Large intestine (tissue), 3 donors: Measurements from ENCODE around the gene DRG1. TPM values are rescaled to one million over a fixed set of nuclear protein-coding genes. Genes with fewer than 3 reads are reported as not detected.

Experiments
- DNase-seq, 2 donors: peaks; one replicate each; pipeline versions ENCODE4 v3.0.0 to v3.0.0-alpha.2; 2013
- H3K27ac ChIP-seq: one replicate; pipeline ENCODE4 v1.5.1; 2013; ENCODE audit warnings: low read length
- H3K27me3 ChIP-seq: 2 replicates; pipeline ENCODE4 v1.6.1; 2013; ENCODE audit warnings: low read length; ENCODE audit not compliant: control insufficient read depth, insufficient read depth
- H3K36me3 ChIP-seq: 2 replicates; pipeline ENCODE4 v1.6.1; 2013; ENCODE audit warnings: low read length; ENCODE audit not compliant: control insufficient read depth, insufficient read depth
- H3K4me1 ChIP-seq: one replicate; pipeline ENCODE4 v1.6.1; 2013; ENCODE audit warnings: low read length; ENCODE audit not compliant: control insufficient read depth, insufficient read depth
- H3K4me3 ChIP-seq: one replicate; pipeline ENCODE4 v1.5.1; 2013; ENCODE audit warnings: low read length
- H3K9me3 ChIP-seq: one replicate; pipeline ENCODE4 v1.6.1; 2013; ENCODE audit warnings: mild to moderate bottlenecking, low read depth, low read length, moderate library complexity; ENCODE audit not compliant: control insufficient read depth
- WGBS: methylation state at CpG from one replicate; pipeline ENCODE4 v1.1.5; 2013; ENCODE audit warnings: low lambda C conversion rate; ENCODE audit not compliant: insufficient coverage; 5-methylcytosine and 5-hydroxymethylcytosine counted together
- polyA plus RNA-seq: library from polyadenylated mRNA; unstranded; fragments of 120-200 nt; gene quantifications from one replicate; pipeline ENCODE4 v1.2.1, GENCODE V29; 2013

DRG1 gene
- polyA plus RNA-seq, 1 donor: 55.7 TPM

GRCh38 chr22:31440681-31441080, 41.3 kb downstream of the DRG1 start:
- Histone ChIP-seq H3K4me1 (no peaks in the 10 kb centered on the region), H3K9me3 (no peaks in the 10 kb centered on the region), H3K27me3 (no peaks in the 10 kb centered on the region), H3K27ac (no peak overlapping the region), H3K4me3 (no peak overlapping the region), H3K36me3 (peaks cover 89% of the 10 kb centered on the region)
- no CpG with 5 or more reads among the region's 7 CpGs for WGBS
- DNase-seq: no peak

- H3K27me3 ChIP-seq: no peaks in the 10 kb centered on the region
- no peak overlapping the region for H3K4me3 ChIP-seq
- no peak overlapping the region for H3K27ac ChIP-seq
- WGBS: no CpG with 5 or more reads among the region's 5 CpGs
- peaks cover 84% of the 10 kb centered on the region for H3K36me3 ChIP-seq
- H3K9me3 ChIP-seq: no peaks in the 10 kb centered on the region
- no peaks in the 10 kb centered on the region for H3K4me1 ChIP-seq
- DNase-seq: no peak
Observed at GRCh38 chr22:31441652-31442051, 42.2 kb downstream of the DRG1 start.

- Histone ChIP-seq H3K4me1 (no peaks in the 10 kb centered on the region), H3K4me3 (no peak overlapping the region), H3K27me3 (no peaks in the 10 kb centered on the region), H3K27ac (no peak overlapping the region), H3K9me3 (no peaks in the 10 kb centered on the region), H3K36me3 (peaks cover 79% of the 10 kb centered on the region)
- 100% methylated on average over 3 of the region's 5 CpGs for WGBS
- DNase-seq: no peak
Observed at GRCh38 chr22:31442768-31443489, 43.5 kb downstream of the DRG1 start.

- no peak for DNase-seq
Observed at GRCh38 chr22:31443516-31443915, 44.1 kb downstream of the DRG1 start.

GRCh38 chr22:31445642-31446041, 46.2 kb downstream of the DRG1 start:
- Histone ChIP-seq H3K4me3 (no peak overlapping the region), H3K36me3 (peaks cover 67% of the 10 kb centered on the region), H3K4me1 (no peaks in the 10 kb centered on the region), H3K9me3 (no peaks in the 10 kb centered on the region), H3K27ac (no peak overlapping the region), H3K27me3 (no peaks in the 10 kb centered on the region)
- no CpG with 5 or more reads among the region's 3 CpGs for WGBS
- no peak for DNase-seq

More at GRCh38 chr22:31443516-31443915, 44.1 kb downstream of the DRG1 start:
- H3K4me1 ChIP-seq: no peaks in the 10 kb centered on the region
- no peak overlapping the region for H3K4me3 ChIP-seq
- no peaks in the 10 kb centered on the region for H3K27me3 ChIP-seq
- peaks cover 81% of the 10 kb centered on the region for H3K36me3 ChIP-seq
- no peak overlapping the region for H3K27ac ChIP-seq
- WGBS: no CpG with 5 or more reads among the region's 7 CpGs
- H3K9me3 ChIP-seq: no peaks in the 10 kb centered on the region

GRCh38 chr22:31446208-31446607, 46.8 kb downstream of the DRG1 start:
- DNase-seq: no peak
- no peaks in the 10 kb centered on the region for H3K4me1 ChIP-seq
- peaks cover 64% of the 10 kb centered on the region for H3K36me3 ChIP-seq
- H3K27ac ChIP-seq: no peak overlapping the region
- WGBS: 40% methylated on average over 1 of the region's 3 CpGs
- no peak overlapping the region for H3K4me3 ChIP-seq
- no peaks in the 10 kb centered on the region for H3K27me3 ChIP-seq
- H3K9me3 ChIP-seq: no peaks in the 10 kb centered on the region

GRCh38 chr22:31446767-31447166, 47.4 kb downstream of the DRG1 start:
- Histone ChIP-seq H3K27me3 (no peaks in the 10 kb centered on the region), H3K27ac (no peak overlapping the region), H3K4me1 (no peaks in the 10 kb centered on the region), H3K9me3 (no peaks in the 10 kb centered on the region), H3K4me3 (no peak overlapping the region), H3K36me3 (peaks cover 63% of the 10 kb centered on the region)
- no peak for DNase-seq
- WGBS: 100% methylated on average over 2 of the region's 2 CpGs

GRCh38 chr22:31447337-31447736, 47.9 kb downstream of the DRG1 start:
- Histone ChIP-seq H3K36me3 (peaks cover 59% of the 10 kb centered on the region), H3K27me3 (no peaks in the 10 kb centered on the region), H3K9me3 (no peaks in the 10 kb centered on the region), H3K27ac (no peak overlapping the region), H3K4me1 (no peaks in the 10 kb centered on the region), H3K4me3 (no peak overlapping the region)
- no CpG with 5 or more reads among the region's 3 CpGs for whole genome bisulfite sequencing
- no peak for DNase-seq

GRCh38 chr22:31448382-31448781, 49.0 kb downstream of the DRG1 start:
- Histone ChIP-seq H3K27ac (no peak overlapping the region), H3K4me3 (no peak overlapping the region), H3K36me3 (peaks cover 60% of the 10 kb centered on the region), H3K4me1 (no peaks in the 10 kb centered on the region), H3K27me3 (no peaks in the 10 kb centered on the region), H3K9me3 (no peaks in the 10 kb centered on the region)
- no CpG with 5 or more reads among the region's 2 CpGs for WGBS
- DNase-seq: no peak

GRCh38 chr22:31449506-31449905, 50.1 kb downstream of the DRG1 start:
- Histone ChIP-seq H3K27me3 (no peaks in the 10 kb centered on the region), H3K4me3 (no peak overlapping the region), H3K4me1 (no peaks in the 10 kb centered on the region), H3K9me3 (no peaks in the 10 kb centered on the region), H3K36me3 (peaks cover 56% of the 10 kb centered on the region), H3K27ac (no peak overlapping the region)
- WGBS: no CpG with 5 or more reads among the region's 4 CpGs
- no peak for DNase-seq
